T-helper 22 cell (primary cell): ENCODE results near the gene MAST3.

Experiments used
- DNase-seq: peaks from one replicate; pipeline ENCODE4 v3.0.0-alpha.2; 2020; ENCODE audit warnings: low read depth

MAST3 gene

GRCh38 chr19:18097217-18097992 lies at the start of gene MAST3:
Gene MAST3, plus strand, starts transcription at chr19:18097778. Its CDS starts 15 bp downstream, at chr19:18097793.
- peak; percentile 85 for DNase-seq

- no peak for DNase-seq
These were observed 48.2 kb upstream of the MAST3 start for GRCh38 chr19:18049385-18049784.

GRCh38 chr19:18051887-18052286 lies 45.7 kb upstream of the MAST3 start:
- DNase-seq = no peak

GRCh38 chr19:18053576-18054219 lies 43.9 kb upstream of the MAST3 start:
- no peak for DNase-seq

- no peak for DNase-seq
These were observed 41.6 kb upstream of the MAST3 start for GRCh38 chr19:18055967-18056366.

GRCh38 chr19:18057557-18057956 lies 40.0 kb upstream of the MAST3 start:
- no peak for DNase-seq

GRCh38 chr19:18058208-18059009 lies 39.2 kb upstream of the MAST3 start:
- DNase-seq = peak; percentile 58

- DNase-seq = no peak
These were observed 38.3 kb upstream of the MAST3 start for GRCh38 chr19:18059297-18059696.

- DNase-seq = no peak
These were observed 37.7 kb upstream of the MAST3 start for GRCh38 chr19:18059902-18060301.

- no peak for DNase-seq
These were observed 37.1 kb upstream of the MAST3 start for GRCh38 chr19:18060472-18060871.

- no peak for DNase-seq
These were observed 35.5 kb upstream of the MAST3 start for GRCh38 chr19:18062028-18062427.

GRCh38 chr19:18063463-18063862 lies 34.1 kb upstream of the MAST3 start:
- no peak for DNase-seq

GRCh38 chr19:18065173-18065495 lies 32.4 kb upstream of the MAST3 start:
- DNase-seq = no peak

GRCh38 chr19:18068395-18068794 lies 29.2 kb upstream of the MAST3 start:
- no peak for DNase-seq

- DNase-seq = no peak
These were observed 28.2 kb upstream of the MAST3 start for GRCh38 chr19:18069383-18069782.

GRCh38 chr19:18070181-18070580 lies 27.4 kb upstream of the MAST3 start:
- DNase-seq = no peak

- no peak for DNase-seq
These were observed 25.2 kb upstream of the MAST3 start for GRCh38 chr19:18072335-18072734.

GRCh38 chr19:18073197-18073596 lies 24.4 kb upstream of the MAST3 start:
- DNase-seq = no peak

- no peak for DNase-seq
These were observed 23.4 kb upstream of the MAST3 start for GRCh38 chr19:18074192-18074591.

GRCh38 chr19:18083929-18084684 lies 13.5 kb upstream of the MAST3 start:
- DNase-seq = no peak

GRCh38 chr19:18085702-18086457 lies 11.7 kb upstream of the MAST3 start:
- DNase-seq = no peak
